ENCODE results near the gene GPR65. TPM values are rescaled to one million over a fixed set of nuclear protein-coding genes. Genes with fewer than 3 reads are reported as not detected.

The GPR65 gene
- polyA plus RNA-seq, 1 of the 3 experiments (the other 2 are of a cell fraction): under 0.01 TPM

DNA sequence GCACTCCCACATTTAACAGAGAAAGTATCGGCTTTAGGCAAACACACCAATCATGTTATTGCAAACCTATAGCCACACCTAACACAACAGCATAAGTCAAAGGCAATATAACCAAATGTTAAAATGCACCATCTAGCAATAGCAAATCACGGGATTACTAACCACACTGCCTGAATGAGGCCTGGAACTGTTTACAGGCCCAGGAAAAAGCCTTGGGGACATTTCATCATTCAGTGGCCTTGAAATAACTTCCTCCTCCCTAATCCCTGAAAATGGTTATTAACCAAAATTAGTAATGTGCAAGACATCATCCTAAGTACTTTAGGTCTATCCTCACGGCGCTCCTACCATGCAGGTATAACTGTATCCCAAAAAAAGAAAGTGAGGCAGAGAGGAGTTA lies 14.3 kb upstream of the GPR65 start:
- H2AFZ ChIP-seq (ENCODE audit: low read depth): no peak overlapping the region
- POLR2A ChIA-PET: no interaction called here
- no peak overlapping the region for H3K4me2 ChIP-seq
- CTCF ChIA-PET: no interaction called here
- DNase-seq: no peak
- peaks cover 0 to 7% of the 10 kb centered on the region in 2 experiments; a peak in 1 of 4 replicates for H3K4me1 ChIP-seq (ENCODE audit: control insufficient read depth in 1 of 2, insufficient read depth in 2 of 2, low read depth in 1 of 2, low read length in 1 of 2)
- 98% methylated on average over 4 of the region's 4 CpGs for WGBS (ENCODE audit: low lambda C conversion rate)
- no peak for TF ChIP-seq SMC3 (IDR thresholded peaks at IDR 0.05; ENCODE audit: low read depth, low read length)
- TF ChIP-seq, protein P1, sequence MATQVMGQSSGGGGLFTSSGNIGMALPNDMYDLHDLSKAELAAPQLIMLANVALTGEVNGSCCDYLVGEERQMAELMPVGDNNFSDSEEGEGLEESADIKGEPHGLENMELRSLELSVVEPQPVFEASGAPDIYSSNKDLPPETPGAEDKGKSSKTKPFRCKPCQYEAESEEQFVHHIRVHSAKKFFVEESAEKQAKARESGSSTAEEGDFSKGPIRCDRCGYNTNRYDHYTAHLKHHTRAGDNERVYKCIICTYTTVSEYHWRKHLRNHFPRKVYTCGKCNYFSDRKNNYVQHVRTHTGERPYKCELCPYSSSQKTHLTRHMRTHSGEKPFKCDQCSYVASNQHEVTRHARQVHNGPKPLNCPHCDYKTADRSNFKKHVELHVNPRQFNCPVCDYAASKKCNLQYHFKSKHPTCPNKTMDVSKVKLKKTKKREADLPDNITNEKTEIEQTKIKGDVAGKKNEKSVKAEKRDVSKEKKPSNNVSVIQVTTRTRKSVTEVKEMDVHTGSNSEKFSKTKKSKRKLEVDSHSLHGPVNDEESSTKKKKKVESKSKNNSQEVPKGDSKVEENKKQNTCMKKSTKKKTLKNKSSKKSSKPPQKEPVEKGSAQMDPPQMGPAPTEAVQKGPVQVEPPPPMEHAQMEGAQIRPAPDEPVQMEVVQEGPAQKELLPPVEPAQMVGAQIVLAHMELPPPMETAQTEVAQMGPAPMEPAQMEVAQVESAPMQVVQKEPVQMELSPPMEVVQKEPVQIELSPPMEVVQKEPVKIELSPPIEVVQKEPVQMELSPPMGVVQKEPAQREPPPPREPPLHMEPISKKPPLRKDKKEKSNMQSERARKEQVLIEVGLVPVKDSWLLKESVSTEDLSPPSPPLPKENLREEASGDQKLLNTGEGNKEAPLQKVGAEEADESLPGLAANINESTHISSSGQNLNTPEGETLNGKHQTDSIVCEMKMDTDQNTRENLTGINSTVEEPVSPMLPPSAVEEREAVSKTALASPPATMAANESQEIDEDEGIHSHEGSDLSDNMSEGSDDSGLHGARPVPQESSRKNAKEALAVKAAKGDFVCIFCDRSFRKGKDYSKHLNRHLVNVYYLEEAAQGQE (IDR thresholded peaks at IDR 0.05; ENCODE audit: low read depth, low read length): no peak
- TF ChIP-seq FOXM1 (IDR thresholded peaks at IDR 0.05; ENCODE audit: low read depth): no peak
- TF ChIP-seq GABPA (IDR thresholded peaks at IDR 0.05; ENCODE audit: low read depth): no peak
- no peak for TF ChIP-seq TCF12 (IDR thresholded peaks at IDR 0.05)
- H3K9me2 ChIP-seq: no peaks in the 10 kb centered on the region
- H3K36me3 ChIP-seq (replicated peaks in 1 of 2; ENCODE audit: control insufficient read depth in 1 of 2, insufficient read depth in 2 of 2, low read length in 1 of 2): peaks cover 1 to 4% of the 10 kb centered on the region in 2 experiments
- no peak overlapping the region for H3K4me3 ChIP-seq (ENCODE audit: low read depth in 2 of 2, low read length in 1 of 2)
- H3F3A ChIP-seq (replicated peaks; ENCODE audit: insufficient read depth): no peaks in the 10 kb centered on the region
- H3K27me3 ChIP-seq (ENCODE audit: insufficient read depth): no peaks in the 10 kb centered on the region
- no peaks in the 10 kb centered on the region for H4K20me1 ChIP-seq (ENCODE audit: insufficient read depth)
- no peaks in the 10 kb centered on the region for H3K79me2 ChIP-seq (ENCODE audit: insufficient read depth)
- H3K27ac ChIP-seq (ENCODE audit: low read depth in 2 of 2, low read length in 1 of 2): no peak overlapping the region
- H3K9me3 ChIP-seq: no peaks in the 10 kb centered on the region
- no peak overlapping the region for H3K9ac ChIP-seq

DNA sequence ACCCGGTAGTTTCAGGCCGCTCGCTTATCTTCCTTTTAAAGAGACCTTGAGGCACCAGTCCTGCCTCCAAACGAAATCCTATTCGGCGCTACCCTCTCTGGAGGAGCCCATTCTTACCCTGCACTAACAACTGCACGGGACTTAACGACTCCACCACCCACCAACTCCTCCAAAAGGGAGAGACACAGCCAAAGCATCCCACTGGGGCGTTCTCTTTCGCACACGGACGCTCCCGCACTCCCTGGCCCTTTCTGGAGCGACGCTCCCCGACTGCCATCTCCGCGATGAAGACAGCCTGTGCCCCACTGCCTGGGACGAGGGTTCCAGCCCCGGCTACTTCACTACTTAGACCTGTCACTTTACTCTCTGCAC lies 12.6 kb upstream of the GPR65 start:
- WGBS (ENCODE audit: low lambda C conversion rate): 41% methylated on average over 17 of the region's 20 CpGs
- no peaks in the 10 kb centered on the region for H3K9me2 ChIP-seq
- H3K27ac ChIP-seq (ENCODE audit: low read depth in 2 of 2, low read length in 1 of 2): peak overlapping the region; percentile 43 to 45; a peak in 3 of 4 replicates
- no peaks in the 10 kb centered on the region for H3K36me3 ChIP-seq (replicated peaks in 1 of 2; ENCODE audit: control insufficient read depth in 1 of 2, insufficient read depth in 2 of 2, low read length in 1 of 2)
- POLR2A ChIA-PET: interaction anchor here (0.9 to 1.2 kb wide), 2 partner anchors 8 to 25 kb away, joined by 4 to 5 read pairs; no protein-coding TSS in a partner anchor
- no peaks in the 10 kb centered on the region for H3K9me3 ChIP-seq
- H3K27me3 ChIP-seq (ENCODE audit: insufficient read depth): no peaks in the 10 kb centered on the region
- no peaks in the 10 kb centered on the region for H3K79me2 ChIP-seq (ENCODE audit: insufficient read depth)
- H3F3A ChIP-seq (replicated peaks; ENCODE audit: insufficient read depth): no peaks in the 10 kb centered on the region
- H4K20me1 ChIP-seq (ENCODE audit: insufficient read depth): no peaks in the 10 kb centered on the region
- no peak for DNase-seq
- H2AFZ ChIP-seq (ENCODE audit: low read depth): peak overlapping the region; percentile 96
- peaks cover 0 to 7% of the 10 kb centered on the region in 2 experiments; a peak in 1 of 4 replicates for H3K4me1 ChIP-seq (ENCODE audit: control insufficient read depth in 1 of 2, insufficient read depth in 2 of 2, low read depth in 1 of 2, low read length in 1 of 2)
- CTCF ChIA-PET: interaction anchor here (1.0 to 3.0 kb wide), 3 partner anchors 21 to 256 kb away, joined by 4 to 11 read pairs (median 5); no protein-coding TSS in a partner anchor
- TF ChIP-seq SIN3A (IDR thresholded peaks at IDR 0.05; ENCODE audit: borderline replicate concordance, low read depth, low read length) (no peak), ELF1 (IDR thresholded peaks at IDR 0.05) (no peak), POLR2AphosphoS5 (IDR thresholded peaks at IDR 0.05; ENCODE audit: low read depth, low read length) (no peak), CHD2 (IDR thresholded peaks at IDR 0.05; ENCODE audit: low read length, partially characterized antibody) (no peak), FOSL2 (IDR thresholded peaks at IDR 0.05; ENCODE audit: borderline replicate concordance, low read depth) (no peak), TAF1 (IDR thresholded peaks at IDR 0.05; ENCODE audit: borderline replicate concordance, low read depth, low read length) (no peak), NFIC (IDR thresholded peaks at IDR 0.05; ENCODE audit: borderline replicate concordance) (no peak), TCF12 (IDR thresholded peaks at IDR 0.05) (no peak), GATA2 (CRISPR knock-in tag; IDR thresholded peaks at IDR 0.05) (no peak), RAD21 (IDR thresholded peaks at IDR 0.05; ENCODE audit: low read length) (no peak), EZH2phosphoT487 (IDR thresholded peaks at IDR 0.05; ENCODE audit: borderline replicate concordance, low read depth) (no peak)
- TF ChIP-seq, protein P2, sequence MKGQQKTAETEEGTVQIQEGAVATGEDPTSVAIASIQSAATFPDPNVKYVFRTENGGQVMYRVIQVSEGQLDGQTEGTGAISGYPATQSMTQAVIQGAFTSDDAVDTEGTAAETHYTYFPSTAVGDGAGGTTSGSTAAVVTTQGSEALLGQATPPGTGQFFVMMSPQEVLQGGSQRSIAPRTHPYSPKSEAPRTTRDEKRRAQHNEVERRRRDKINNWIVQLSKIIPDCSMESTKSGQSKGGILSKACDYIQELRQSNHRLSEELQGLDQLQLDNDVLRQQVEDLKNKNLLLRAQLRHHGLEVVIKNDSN (IDR thresholded peaks at IDR 0.05; ENCODE audit: borderline replicate concordance, low read depth): no peak
- TF ChIP-seq, protein P3, sequence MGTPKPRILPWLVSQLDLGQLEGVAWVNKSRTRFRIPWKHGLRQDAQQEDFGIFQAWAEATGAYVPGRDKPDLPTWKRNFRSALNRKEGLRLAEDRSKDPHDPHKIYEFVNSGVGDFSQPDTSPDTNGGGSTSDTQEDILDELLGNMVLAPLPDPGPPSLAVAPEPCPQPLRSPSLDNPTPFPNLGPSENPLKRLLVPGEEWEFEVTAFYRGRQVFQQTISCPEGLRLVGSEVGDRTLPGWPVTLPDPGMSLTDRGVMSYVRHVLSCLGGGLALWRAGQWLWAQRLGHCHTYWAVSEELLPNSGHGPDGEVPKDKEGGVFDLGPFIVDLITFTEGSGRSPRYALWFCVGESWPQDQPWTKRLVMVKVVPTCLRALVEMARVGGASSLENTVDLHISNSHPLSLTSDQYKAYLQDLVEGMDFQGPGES (IDR thresholded peaks at IDR 0.05; ENCODE audit: low read depth, low read length): no peak
- TF ChIP-seq, protein P4, sequence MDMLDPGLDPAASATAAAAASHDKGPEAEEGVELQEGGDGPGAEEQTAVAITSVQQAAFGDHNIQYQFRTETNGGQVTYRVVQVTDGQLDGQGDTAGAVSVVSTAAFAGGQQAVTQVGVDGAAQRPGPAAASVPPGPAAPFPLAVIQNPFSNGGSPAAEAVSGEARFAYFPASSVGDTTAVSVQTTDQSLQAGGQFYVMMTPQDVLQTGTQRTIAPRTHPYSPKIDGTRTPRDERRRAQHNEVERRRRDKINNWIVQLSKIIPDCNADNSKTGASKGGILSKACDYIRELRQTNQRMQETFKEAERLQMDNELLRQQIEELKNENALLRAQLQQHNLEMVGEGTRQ (IDR thresholded peaks at IDR 0.05; ENCODE audit: borderline replicate concordance, low read depth, low read length): no peak
- TF ChIP-seq, protein P5, sequence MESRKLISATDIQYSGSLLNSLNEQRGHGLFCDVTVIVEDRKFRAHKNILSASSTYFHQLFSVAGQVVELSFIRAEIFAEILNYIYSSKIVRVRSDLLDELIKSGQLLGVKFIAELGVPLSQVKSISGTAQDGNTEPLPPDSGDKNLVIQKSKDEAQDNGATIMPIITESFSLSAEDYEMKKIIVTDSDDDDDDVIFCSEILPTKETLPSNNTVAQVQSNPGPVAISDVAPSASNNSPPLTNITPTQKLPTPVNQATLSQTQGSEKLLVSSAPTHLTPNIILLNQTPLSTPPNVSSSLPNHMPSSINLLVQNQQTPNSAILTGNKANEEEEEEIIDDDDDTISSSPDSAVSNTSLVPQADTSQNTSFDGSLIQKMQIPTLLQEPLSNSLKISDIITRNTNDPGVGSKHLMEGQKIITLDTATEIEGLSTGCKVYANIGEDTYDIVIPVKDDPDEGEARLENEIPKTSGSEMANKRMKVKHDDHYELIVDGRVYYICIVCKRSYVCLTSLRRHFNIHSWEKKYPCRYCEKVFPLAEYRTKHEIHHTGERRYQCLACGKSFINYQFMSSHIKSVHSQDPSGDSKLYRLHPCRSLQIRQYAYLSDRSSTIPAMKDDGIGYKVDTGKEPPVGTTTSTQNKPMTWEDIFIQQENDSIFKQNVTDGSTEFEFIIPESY (IDR thresholded peaks at IDR 0.05; ENCODE audit: borderline replicate concordance, low read depth): no peak
- peak overlapping the region; percentile 73 for H3K9ac ChIP-seq
- H3K4me2 ChIP-seq: peak overlapping the region; percentile 70
- peak overlapping the region; percentile 71 to 79 for H3K4me3 ChIP-seq (ENCODE audit: low read depth in 2 of 2, low read length in 1 of 2)
